Cardiac fibroblast (primary cell): ENCODE data around the gene STK11.

Experiments
- DNase-seq, 2 donors: peaks; one replicate each; pipeline versions ENCODE4 v3.0.0 to v3.0.0-alpha.2; 2010; ENCODE audit warnings: low read depth in 2 of 2
- H3K4me3 ChIP-seq, 2 donors: replicated peaks in 1 of 2; 1 replicate in 1 of 2; 2 replicates in 1 of 2; pipeline ENCODE4 v1.5.1; 2011; ENCODE audit warnings: low read depth in 2 of 2, low read length in 2 of 2, mild to moderate bottlenecking in 2 of 2, moderate library complexity in 1 of 2
- TF ChIP-seq, protein P1 (sequence below): IDR thresholded peaks from one replicate; pipeline ENCODE4 v1.5.1; 2011; ENCODE audit warnings: low read depth, mild to moderate bottlenecking, low read length, inconsistent platforms

Gene STK11

GRCh38 chr19:1259876-1260748 lies 54.5 kb downstream of the STK11 start:
- DNase-seq = peak in 1 of 2 donors; percentile 48
- peak overlapping the region in 1 of 2 donors; percentile 2 for H3K4me3 ChIP-seq
- TF ChIP-seq, protein P1, sequence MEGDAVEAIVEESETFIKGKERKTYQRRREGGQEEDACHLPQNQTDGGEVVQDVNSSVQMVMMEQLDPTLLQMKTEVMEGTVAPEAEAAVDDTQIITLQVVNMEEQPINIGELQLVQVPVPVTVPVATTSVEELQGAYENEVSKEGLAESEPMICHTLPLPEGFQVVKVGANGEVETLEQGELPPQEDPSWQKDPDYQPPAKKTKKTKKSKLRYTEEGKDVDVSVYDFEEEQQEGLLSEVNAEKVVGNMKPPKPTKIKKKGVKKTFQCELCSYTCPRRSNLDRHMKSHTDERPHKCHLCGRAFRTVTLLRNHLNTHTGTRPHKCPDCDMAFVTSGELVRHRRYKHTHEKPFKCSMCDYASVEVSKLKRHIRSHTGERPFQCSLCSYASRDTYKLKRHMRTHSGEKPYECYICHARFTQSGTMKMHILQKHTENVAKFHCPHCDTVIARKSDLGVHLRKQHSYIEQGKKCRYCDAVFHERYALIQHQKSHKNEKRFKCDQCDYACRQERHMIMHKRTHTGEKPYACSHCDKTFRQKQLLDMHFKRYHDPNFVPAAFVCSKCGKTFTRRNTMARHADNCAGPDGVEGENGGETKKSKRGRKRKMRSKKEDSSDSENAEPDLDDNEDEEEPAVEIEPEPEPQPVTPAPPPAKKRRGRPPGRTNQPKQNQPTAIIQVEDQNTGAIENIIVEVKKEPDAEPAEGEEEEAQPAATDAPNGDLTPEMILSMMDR = no peak

DNA sequence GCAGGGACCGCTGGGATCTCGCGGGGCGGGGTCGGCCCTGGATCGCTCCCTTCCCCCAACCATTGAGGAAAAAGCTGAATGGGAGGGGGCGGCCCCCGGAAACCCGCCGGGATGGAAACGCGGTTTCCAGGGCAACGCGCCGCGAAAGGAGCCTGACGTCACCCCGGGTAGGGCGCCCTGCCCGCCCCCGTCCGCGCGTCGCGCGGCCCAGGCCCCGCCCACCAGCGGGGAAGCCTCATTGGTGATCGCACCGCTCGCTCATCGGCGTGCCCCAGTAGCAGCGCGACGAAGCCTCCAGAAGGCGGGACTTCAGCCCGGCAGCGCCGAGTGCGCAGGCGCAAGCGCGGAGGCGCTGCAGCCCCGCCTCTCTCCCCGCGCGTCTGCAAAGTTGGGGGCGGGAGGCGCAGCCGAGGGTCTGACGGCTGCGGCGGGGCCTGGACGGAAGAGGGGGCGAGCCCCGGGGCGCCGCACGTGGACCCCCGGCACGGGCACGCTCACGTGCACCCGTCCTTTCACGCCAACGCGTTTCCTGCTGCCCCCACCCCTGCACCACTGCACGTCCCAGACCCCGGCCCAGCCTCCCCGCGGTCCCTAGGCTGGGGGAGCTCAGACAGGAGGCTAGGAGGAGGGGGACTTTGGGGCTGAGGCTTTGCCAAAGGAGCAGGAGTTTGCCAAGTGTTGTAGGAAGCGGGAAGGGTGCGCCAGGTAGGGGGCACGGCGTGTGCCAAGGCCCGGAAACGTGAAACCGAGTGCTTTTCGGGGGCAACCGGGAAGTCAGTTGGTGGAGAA lies 55.4 kb downstream of the STK11 start:
- H3K4me3 ChIP-seq = peak overlapping the region; percentile 51 to 64
- DNase-seq = peak; percentile 97 to 98
- TF ChIP-seq, protein P1 = no peak

DNA sequence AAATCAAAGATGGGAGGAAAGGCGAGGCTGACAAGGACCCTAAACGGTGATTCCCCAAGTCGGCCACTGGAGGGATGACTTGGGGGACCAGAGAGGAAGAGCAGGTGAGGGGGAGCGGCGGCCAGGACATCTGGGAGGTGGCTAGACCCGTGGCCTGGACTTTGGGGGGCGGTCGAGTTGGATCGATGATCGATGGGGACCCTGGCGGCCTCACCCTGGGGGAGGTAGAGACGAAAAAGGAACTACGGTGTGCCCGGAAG lies 55.9 kb downstream of the STK11 start:
- no peak for DNase-seq
- TF ChIP-seq, protein P1 = peak; percentile 25
- peak overlapping the region; percentile 51 to 64 for H3K4me3 ChIP-seq

GRCh38 chr19:1261798-1262622 lies 56.4 kb downstream of the STK11 start:
- H3K4me3 ChIP-seq = peak overlapping the region; percentile 51 to 64
- peak; percentile 39 to 58 for DNase-seq
- TF ChIP-seq, protein P1 = no peak

- TF ChIP-seq, protein P1 = no peak
- peak in 1 of 2 donors; percentile 40 for DNase-seq
- H3K4me3 ChIP-seq = no peak overlapping the region
Measured at GRCh38 chr19:1262623-1263123, 57.1 kb downstream of the STK11 start.

DNA sequence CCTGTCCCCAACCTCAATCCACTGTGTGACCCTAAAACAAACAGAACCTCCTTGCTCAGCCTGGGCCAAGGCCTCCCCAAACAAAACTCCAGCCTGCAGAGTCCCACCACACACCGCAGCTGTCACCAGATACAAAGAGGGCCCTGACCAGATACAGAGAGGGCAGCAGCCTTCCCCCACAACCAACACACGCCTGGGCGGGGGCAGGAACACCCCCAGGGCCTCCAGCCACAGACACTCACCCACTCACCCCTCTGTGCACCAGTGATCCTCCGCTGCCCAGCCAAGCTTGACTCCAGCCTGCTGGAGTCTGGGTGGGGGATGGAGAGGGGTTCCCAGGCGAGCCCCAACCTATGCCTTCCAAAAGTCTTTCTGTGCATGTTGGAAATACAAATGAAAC lies 57.6 kb downstream of the STK11 start:
- no peak overlapping the region for H3K4me3 ChIP-seq
- TF ChIP-seq, protein P1 = no peak
- DNase-seq = no peak
